HepG2 (cell line): ENCODE data around the gene HNRNPAB. TPM values are rescaled to one million over a fixed set of nuclear protein-coding genes. Genes with fewer than 3 reads are reported as not detected.

ENCODE experiments used
- ELF1 ChIP-seq: sonication (generic); formaldehyde crosslinking; IDR thresholded peaks from 2 replicates; pipeline ENCODE4 v1.4.0; 2020; ENCODE audit warnings: missing genetic modification reagents
- FOXA3 ChIP-seq: IDR thresholded peaks from 2 replicates; pipeline ENCODE4 v1.6.1; 2016; ENCODE audit warnings: missing genetic modification reagents, missing compliant biosample characterization
- GATA4 ChIP-seq: sonication (generic); IDR thresholded peaks from 2 replicates; pipeline ENCODE4 v1.6.1; 2016; ENCODE audit warnings: antibody characterized with exemption, low read depth, borderline replicate concordance
- HDAC2 ChIP-seq: sonication (generic); formaldehyde crosslinking; IDR thresholded peaks from 2 replicates; pipeline ENCODE4 v1.4.0; 2020; ENCODE audit warnings: missing genetic modification reagents
- HOMEZ ChIP-seq: IDR thresholded peaks from 2 replicates; pipeline ENCODE4 v1.6.1; 2016; ENCODE audit warnings: low read depth
- KDM4B ChIP-seq: sonication (generic); formaldehyde crosslinking; IDR thresholded peaks from 2 replicates; pipeline ENCODE4 v1.4.0; 2020; ENCODE audit warnings: missing genetic modification reagents
- NFATC3 ChIP-seq: sonication (generic); formaldehyde crosslinking; IDR thresholded peaks from 2 replicates; pipeline ENCODE4 v1.5.1; 2020; ENCODE audit warnings: mild to moderate bottlenecking, missing genetic modification reagents
- NFYC ChIP-seq: IDR thresholded peaks from 2 replicates; pipeline ENCODE4 v1.6.1; 2016; ENCODE audit warnings: missing genetic modification reagents, missing compliant biosample characterization
- ONECUT2 ChIP-seq: sonication (generic); formaldehyde crosslinking; IDR thresholded peaks from 2 replicates; pipeline ENCODE4 v1.4.0; 2020; ENCODE audit warnings: missing genetic modification reagents
- RFXAP ChIP-seq: sonication (generic); formaldehyde crosslinking; IDR thresholded peaks from 2 replicates; pipeline ENCODE4 v1.4.0; 2020; ENCODE audit warnings: missing genetic modification reagents, borderline replicate concordance
- SP4 ChIP-seq: sonication (generic); formaldehyde crosslinking; IDR thresholded peaks from 2 replicates; pipeline ENCODE4 v1.8.1; 2023; ENCODE audit warnings: mild to moderate bottlenecking, missing genetic modification reagents
- SPEN ChIP-seq: sonication (generic); formaldehyde crosslinking; IDR thresholded peaks from 2 replicates; pipeline ENCODE4 v1.5.1; 2020; ENCODE audit warnings: low read depth, mild to moderate bottlenecking, missing genetic modification reagents
- TARDBP ChIP-seq: sonication (generic); formaldehyde crosslinking; IDR thresholded peaks from 2 replicates; pipeline ENCODE4 v1.8.0; 2022; ENCODE audit warnings: mild to moderate bottlenecking, missing genetic modification reagents
- ZBTB25 ChIP-seq: IDR thresholded peaks from 2 replicates; pipeline ENCODE4 v1.6.1; 2018; ENCODE audit warnings: missing genetic modification reagents
- ZGPAT ChIP-seq: IDR thresholded peaks from 2 replicates; pipeline ENCODE4 v1.6.1; 2016; ENCODE audit warnings: mild to moderate bottlenecking
- ZMYM4 ChIP-seq: sonication (generic); formaldehyde crosslinking; IDR thresholded peaks from 2 replicates; pipeline ENCODE4 v1.8.1; 2023; ENCODE audit warnings: mild to moderate bottlenecking, missing genetic modification reagents
- ZNF292 ChIP-seq: sonication (generic); formaldehyde crosslinking; IDR thresholded peaks from 2 replicates; pipeline ENCODE4 v1.8.1; 2022; ENCODE audit warnings: mild to moderate bottlenecking, low read depth, missing genetic modification reagents, borderline replicate concordance
- ZNF33B ChIP-seq: sonication (generic); formaldehyde crosslinking; IDR thresholded peaks from 2 replicates; pipeline ENCODE4 v1.5.1; 2020; ENCODE audit warnings: mild to moderate bottlenecking, missing genetic modification reagents
- ZNF431 ChIP-seq: sonication (generic); formaldehyde crosslinking; IDR thresholded peaks from 2 replicates; pipeline ENCODE4 v1.9.0; 2022; ENCODE audit warnings: missing genetic modification reagents, low read depth, mild to moderate bottlenecking, borderline replicate concordance
- ZNF441 ChIP-seq: sonication (generic); formaldehyde crosslinking; IDR thresholded peaks from 2 replicates; pipeline ENCODE4 v1.7.0; 2021; ENCODE audit warnings: missing genetic modification reagents, borderline replicate concordance
- ZNF563 ChIP-seq: sonication (generic); formaldehyde crosslinking; IDR thresholded peaks from 2 replicates; pipeline ENCODE4 v1.8.0; 2022; ENCODE audit warnings: mild to moderate bottlenecking, moderate library complexity, missing genetic modification reagents
- ZNF577 ChIP-seq: sonication (generic); formaldehyde crosslinking; IDR thresholded peaks from 2 replicates; pipeline ENCODE4 v1.4.0; 2020; ENCODE audit warnings: mild to moderate bottlenecking, low read depth, missing genetic modification reagents, borderline replicate concordance
- ZNF589 ChIP-seq: sonication (generic); formaldehyde crosslinking; conservative IDR thresholded peaks from 2 replicates; pipeline ENCODE4 v1.8.0; 2022; ENCODE audit warnings: mild to moderate bottlenecking, moderate library complexity, missing genetic modification reagents
- ZNF713 ChIP-seq: sonication (generic); formaldehyde crosslinking; IDR thresholded peaks from 2 replicates; pipeline ENCODE4 v1.4.0; 2020; ENCODE audit warnings: mild to moderate bottlenecking, missing genetic modification reagents
- ZNF724P ChIP-seq: sonication (generic); formaldehyde crosslinking; IDR thresholded peaks from 2 replicates; pipeline ENCODE4 v1.8.0; 2022; ENCODE audit warnings: missing genetic modification reagents, borderline replicate concordance
- ZNF83 ChIP-seq: sonication (generic); formaldehyde crosslinking; IDR thresholded peaks from 2 replicates; pipeline ENCODE4 v1.4.0; 2020; ENCODE audit warnings: missing genetic modification reagents, mild to moderate bottlenecking, borderline replicate concordance
- ZNF839 ChIP-seq: sonication (generic); formaldehyde crosslinking; IDR thresholded peaks from 2 replicates; pipeline ENCODE4 v1.4.0; 2020; ENCODE audit warnings: missing genetic modification reagents, mild to moderate bottlenecking, borderline replicate concordance
- polyA plus RNA-seq, 8 experiments: library from polyadenylated mRNA; depleted of rRNA in 3 of 8; stranded (reverse) in 7 of 8; unstranded in 1 of 8; fragments of >200 nt; fragmentation: Illumina TruSeq in 4 of 8; extraction: Trizol in 4 of 8; gene quantifications; 2 replicates each; pipeline versions ENCODE4 v1.2.1 to v1.2.3, GENCODE V29; 2011 to 2016; ENCODE audit warnings: low read depth in 4 of 8, missing spikeins in 1 of 8, mixed read lengths in 1 of 8; ENCODE audit not compliant: insufficient read depth in 1 of 8
- total RNA-seq, 5 experiments: library from RNA; depleted of rRNA; stranded (reverse); fragments of >200 nt; fragmentation: Illumina TruSeq; extraction: Trizol; gene quantifications; 2 replicates each; pipeline ENCODE4 v1.2.3, GENCODE V29; 2016; ENCODE audit warnings: low read depth in 1 of 5

HNRNPAB gene
- total and polyA plus RNA-seq, 2 of the 13 experiments (the other 11 are each of a cell fraction or from before 2014, with no cell fraction given): 62.6 to 111 TPM

GRCh38 chr5:178204182-178204934 lies at the start of gene HNRNPAB (continued):
- peak; percentile 90 for TF ChIP-seq ZMYM4
- TF ChIP-seq HOMEZ (CRISPR knock-in tag): no peak
- 0 out of 2 replicates have a peak, but pooled peaks have one; percentile 64 for TF ChIP-seq ZNF713
- TF ChIP-seq KDM4B: 0 out of 2 replicates have a peak, but pooled peaks have one; percentile 54
- peak; percentile 88; the same call in 1 of the 2 replicates for TF ChIP-seq ZNF589 (CRISPR knock-in tag)
- peak; percentile 64; the same call in 1 of the 2 replicates for TF ChIP-seq RFXAP (CRISPR knock-in tag)
- peak; percentile 96 for TF ChIP-seq SP4 (CRISPR knock-in tag)
- TF ChIP-seq ZNF441: no peak
- peak; percentile 91 for TF ChIP-seq ZNF563
- peak; percentile 62; the same call in 1 of the 2 replicates for TF ChIP-seq ELF1 (CRISPR knock-in tag)
- 0 out of 2 replicates have a peak, but pooled peaks have one; percentile 10 for TF ChIP-seq ONECUT2 (CRISPR knock-in tag)
- TF ChIP-seq ZBTB25 (CRISPR knock-in tag): 0 out of 2 replicates have a peak, but pooled peaks have one; percentile 58
- peak; percentile 83 for TF ChIP-seq ZNF724P
- TF ChIP-seq GATA4: peak; percentile 92
- TF ChIP-seq ZNF33B: peak; percentile 88
- TF ChIP-seq NFYC (CRISPR knock-in tag): peak; percentile 100
- peak; percentile 85 for TF ChIP-seq SPEN
- 0 out of 2 replicates have a peak, but pooled peaks have one; percentile 62 for TF ChIP-seq ZNF577 (CRISPR knock-in tag)
- peak; percentile 82; the same call in 1 of the 2 replicates for TF ChIP-seq ZGPAT (CRISPR knock-in tag)
- TF ChIP-seq ZNF839 (CRISPR knock-in tag): peak; percentile 83; the same call in 1 of the 2 replicates
- TF ChIP-seq FOXA3 (CRISPR knock-in tag): peak; percentile 53
- TF ChIP-seq ZNF292 (CRISPR knock-in tag): no peak
- 0 out of 2 replicates have a peak, but pooled peaks have one; percentile 60 for TF ChIP-seq ZNF431 (CRISPR knock-in tag)
- 0 out of 2 replicates have a peak, but pooled peaks have one; percentile 63 for TF ChIP-seq ZNF83
- TF ChIP-seq NFATC3 (CRISPR knock-in tag): peak; percentile 74; the same call in 1 of the 2 replicates
- peak; percentile 87 for TF ChIP-seq TARDBP (CRISPR knock-in tag)
- peak; percentile 67 for TF ChIP-seq HDAC2
